ENCODE measurements around the gene FAM187B.

DNA sequence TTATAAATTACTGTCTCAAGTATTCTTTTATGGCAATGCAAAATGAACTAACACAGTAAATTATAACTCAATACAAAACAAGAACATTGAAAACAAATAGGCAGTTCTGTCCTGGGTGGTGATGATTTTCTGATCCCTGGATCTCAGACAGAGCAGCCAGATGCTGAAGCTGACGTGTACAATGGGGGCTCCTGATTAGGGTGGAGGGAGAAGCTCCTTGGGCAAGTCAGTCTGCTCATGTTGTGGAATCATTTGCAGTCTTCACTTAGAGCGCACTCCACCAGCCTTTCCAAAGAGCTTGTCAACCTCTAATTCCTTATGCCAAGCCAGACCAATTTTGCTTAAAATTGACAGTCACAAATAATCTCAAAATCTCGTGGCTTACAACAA is 52.4 kb downstream of the FAM187B start:
- TF ChIP-seq, protein P1, sequence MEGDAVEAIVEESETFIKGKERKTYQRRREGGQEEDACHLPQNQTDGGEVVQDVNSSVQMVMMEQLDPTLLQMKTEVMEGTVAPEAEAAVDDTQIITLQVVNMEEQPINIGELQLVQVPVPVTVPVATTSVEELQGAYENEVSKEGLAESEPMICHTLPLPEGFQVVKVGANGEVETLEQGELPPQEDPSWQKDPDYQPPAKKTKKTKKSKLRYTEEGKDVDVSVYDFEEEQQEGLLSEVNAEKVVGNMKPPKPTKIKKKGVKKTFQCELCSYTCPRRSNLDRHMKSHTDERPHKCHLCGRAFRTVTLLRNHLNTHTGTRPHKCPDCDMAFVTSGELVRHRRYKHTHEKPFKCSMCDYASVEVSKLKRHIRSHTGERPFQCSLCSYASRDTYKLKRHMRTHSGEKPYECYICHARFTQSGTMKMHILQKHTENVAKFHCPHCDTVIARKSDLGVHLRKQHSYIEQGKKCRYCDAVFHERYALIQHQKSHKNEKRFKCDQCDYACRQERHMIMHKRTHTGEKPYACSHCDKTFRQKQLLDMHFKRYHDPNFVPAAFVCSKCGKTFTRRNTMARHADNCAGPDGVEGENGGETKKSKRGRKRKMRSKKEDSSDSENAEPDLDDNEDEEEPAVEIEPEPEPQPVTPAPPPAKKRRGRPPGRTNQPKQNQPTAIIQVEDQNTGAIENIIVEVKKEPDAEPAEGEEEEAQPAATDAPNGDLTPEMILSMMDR (IDR thresholded peaks at IDR 0.05; ENCODE audit: low read depth, low read length), result no peak
- TF ChIP-seq, protein P2, sequence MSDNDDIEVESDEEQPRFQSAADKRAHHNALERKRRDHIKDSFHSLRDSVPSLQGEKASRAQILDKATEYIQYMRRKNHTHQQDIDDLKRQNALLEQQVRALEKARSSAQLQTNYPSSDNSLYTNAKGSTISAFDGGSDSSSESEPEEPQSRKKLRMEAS (IDR thresholded peaks at IDR 0.05; ENCODE audit: low read depth, low read length), result no peak
- TF ChIP-seq POLR2A (IDR thresholded peaks at IDR 0.05; ENCODE audit: extremely low read depth, insufficient read length), result no peak

Data from NB4 (cell line).